Measurements from ENCODE around the gene GPX7.
"Not testable (repeated sequence)": the region's sequence is repeated elsewhere in the genome, so short reads cannot be mapped to it uniquely, and the experiment has no call there.

GPX7 gene

DNA sequence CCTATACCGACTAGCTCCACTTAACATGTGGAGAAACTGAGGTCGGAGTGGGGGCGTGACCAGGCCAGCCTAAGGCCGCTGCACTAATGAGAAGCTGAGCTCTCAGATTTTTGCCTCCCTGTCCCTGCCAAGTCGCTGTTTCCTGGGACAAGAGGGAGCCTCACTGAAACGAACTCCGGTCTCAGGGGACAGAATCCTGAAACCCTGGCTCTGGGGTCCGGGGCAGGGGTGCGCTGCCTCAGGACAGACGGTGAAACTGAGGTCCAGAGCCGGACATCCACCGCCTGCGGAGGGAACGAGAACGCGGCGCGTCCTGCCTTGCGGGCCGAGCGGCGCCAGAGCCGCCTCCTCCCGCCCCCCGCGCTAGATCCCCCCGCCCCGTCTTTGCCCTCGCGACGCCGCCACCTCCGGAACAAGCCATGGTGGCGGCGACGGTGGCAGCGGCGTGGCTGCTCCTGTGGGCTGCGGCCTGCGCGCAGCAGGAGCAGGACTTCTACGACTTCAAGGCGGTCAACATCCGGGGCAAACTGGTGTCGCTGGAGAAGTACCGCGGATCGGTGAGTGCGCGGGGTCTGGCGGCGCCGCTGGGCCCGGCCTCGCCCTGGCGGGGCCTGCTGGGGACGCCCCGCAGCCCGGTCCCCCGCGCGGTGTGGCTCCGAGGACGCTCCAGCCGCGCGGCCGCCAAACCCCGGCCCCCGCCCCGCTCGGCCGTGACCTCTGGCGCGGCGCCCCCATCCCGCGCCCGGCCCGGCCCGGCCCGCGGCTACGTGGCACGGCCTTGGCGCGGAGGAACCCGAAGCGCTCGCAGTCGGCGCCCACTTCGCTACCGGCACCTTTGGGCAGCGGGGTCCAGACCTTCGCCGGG is at the start of gene GPX7:
TSS of gene GPX7 (plus strand) at position 381 of the 865 bp plus-strand sequence. CDS start at position 420, 39 bp downstream.
- DNase-seq (ENCODE audit: low read depth, low spot score): peak; percentile 23

DNA sequence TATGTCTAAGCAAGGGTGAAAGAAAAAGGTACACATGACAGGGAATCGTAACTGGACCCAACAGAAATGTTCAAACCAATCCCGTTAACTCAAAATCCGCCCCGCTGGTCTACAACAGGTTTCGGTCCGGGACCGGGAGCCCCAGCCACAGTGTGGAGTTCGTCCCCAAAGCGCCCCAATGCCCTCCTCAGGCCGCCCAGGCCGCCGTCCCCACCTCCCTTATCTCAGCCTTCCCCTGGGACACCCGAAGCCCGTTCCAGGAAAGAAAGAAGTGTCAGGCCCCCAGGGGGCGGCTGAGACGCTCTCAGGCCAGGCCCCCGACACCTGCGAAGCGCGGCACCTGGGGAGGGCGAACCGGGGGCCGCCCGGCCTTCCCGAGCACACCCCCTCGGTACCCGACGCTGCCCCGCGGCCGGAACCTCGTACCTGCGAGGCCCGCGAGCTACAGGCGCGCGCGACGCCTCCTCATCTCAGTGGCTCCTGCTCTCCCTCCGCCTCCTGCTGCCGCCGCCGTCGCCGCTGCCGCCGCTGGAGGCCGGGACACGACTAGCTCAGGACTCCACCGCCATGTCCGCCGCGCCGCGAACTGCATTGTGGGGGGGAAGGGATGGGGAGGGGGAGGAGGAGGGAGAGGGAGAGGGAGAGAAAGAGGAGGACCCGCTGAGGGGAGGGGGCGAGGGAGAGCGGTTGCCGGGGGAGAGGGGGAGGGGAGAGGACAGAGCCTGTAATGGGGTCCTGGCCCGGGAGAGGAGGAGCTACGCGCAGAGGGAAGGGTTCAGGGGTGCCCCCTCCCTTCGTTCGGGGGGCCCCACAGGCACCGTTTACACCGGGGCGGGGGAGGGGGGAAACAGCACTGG is 49.4 kb upstream of the GPX7 start, which contains the start of gene TUT4:
TSS of gene TUT4 (minus strand) at position 588 of the 857 bp plus-strand sequence. CDS start 26,812 bp downstream, outside the sequence.
- peak; percentile 86 for DNase-seq (ENCODE audit: low read depth, low spot score)

DNA sequence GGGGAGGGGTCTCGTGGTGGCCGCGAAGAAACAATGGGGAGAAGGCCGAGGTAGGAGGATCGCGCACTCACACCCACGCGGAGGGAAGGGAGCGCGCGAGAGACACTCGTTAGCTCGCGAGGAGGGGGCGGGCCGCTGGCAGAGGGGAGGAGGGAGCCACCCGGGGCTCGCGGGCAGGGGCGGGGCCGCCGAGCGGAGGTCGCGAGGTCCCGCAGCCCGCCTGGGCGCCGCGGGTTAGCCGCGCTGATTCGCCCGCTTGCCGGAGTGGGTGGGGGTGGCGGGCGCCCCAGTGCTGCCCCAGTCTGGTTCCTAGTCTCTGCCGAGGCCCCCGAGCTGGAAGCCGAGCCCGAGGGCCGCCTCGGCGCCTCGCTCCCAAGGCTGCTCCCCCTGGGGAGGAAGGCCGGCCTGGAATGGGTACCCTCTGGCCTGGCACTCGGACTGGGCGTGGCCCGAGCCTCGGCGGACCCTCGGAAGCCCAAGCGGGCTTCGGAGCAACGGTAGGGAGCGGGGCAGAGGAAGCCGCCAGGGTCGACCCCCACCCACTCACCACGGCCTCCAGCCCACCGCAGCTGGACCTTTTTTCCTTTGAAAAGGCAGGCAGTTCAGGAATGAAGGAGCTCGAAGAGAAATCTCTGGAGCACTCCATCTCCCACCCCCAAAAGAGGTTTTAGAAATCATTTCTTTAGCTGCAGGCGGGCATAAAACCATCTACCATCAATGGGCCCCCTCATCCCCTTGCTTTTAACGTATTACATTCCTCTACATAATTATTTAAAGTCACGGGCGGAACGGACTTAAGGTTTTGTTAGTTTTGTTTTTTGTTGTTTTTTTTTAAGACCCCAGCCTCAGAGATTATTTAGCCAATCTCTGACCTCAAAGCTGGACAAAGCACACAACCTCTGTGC is 48.6 kb upstream of the GPX7 start:
- DNase-seq (ENCODE audit: low read depth, low spot score): peak; percentile 82

DNA sequence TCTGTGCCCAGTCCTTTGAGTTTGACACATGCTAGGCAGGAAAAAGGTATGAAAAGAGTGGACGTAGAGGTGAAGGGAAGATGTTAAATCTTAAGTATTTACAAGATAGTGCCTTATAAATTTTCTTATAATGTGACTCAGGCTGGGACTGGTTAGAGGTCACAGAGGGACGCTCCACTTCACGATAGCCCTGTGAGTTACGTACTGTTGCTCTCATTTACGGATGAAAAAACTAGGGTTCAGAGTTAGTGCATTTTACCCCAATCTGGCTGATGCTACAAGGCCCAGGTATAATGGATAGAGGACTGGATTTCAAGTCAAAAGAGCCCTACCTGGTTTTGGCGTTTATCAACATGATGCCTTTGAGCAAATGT is 47.9 kb upstream of the GPX7 start:
- DNase-seq (ENCODE audit: low read depth, low spot score): no peak

DNA sequence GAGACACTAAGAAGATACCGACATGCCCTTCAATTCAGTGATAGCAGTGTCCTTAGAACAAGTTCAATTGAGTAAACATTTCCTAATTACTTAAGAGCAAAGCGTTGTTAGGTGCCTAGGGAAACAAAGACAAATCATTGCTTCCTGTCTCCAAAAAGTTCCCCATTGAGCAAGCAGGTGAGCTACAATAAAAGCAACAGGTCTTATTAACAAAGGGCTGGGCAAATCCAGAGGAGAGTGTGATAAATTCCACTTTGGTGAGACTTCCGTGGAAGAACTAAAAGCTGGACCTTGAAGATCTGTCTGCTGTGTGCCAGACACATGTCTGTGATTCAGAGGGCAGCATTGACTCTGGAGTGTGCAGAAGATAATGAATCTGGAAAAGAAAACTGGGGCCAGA is 47.4 kb upstream of the GPX7 start:
- DNase-seq (ENCODE audit: low read depth, low spot score): peak; percentile 13

DNA sequence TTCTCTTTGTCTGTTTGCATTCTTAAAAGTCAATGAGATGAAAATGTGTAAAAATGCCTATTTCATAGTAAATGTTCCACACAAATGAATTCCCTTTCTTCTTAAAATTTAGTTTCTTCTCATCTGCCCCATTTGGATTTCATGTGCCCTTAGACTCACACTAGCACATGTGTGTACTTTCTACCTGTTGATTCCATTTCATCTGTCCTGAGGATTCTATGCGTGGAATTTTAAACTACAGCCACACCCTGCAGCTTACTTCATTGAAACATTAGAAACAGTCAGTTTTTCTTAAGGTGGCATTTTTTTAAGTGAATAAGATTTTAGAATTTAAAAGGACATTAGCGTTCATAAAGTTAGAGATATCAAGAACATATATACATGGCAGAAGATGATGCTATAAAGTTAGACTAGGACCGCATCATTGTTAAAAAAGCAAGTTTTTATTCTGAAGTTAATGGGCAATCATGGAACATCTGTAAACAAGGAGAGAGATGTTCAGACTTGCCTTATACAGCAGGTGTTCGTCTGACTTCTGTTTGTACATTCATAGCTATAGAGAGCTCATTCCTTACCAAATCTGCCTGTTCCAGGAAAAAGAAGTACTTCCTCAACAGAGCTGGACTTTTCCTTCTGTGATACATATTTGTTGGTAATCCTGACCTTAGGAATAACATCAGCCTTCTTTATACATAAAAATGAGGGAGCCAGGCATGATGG is 45.4 kb upstream of the GPX7 start:
- no peak for DNase-seq (ENCODE audit: low read depth, low spot score)

DNA sequence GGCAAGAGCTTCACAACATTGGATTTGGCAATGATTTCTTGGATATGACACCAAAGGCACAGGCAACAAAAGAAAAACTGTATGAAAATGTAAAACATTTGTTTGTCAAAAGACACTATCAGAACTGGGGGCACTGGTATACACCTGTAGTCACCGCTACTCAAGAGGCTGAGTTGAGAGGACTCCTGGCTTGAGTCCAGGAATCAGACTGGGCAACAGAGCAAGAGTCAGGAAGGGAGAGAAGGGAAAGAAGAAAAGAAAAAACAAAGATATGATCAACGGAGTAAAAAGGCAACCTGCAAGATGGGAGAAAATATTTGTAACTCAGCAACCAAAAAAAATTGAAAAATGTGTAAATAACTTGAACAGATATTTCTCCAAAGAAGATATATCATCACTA is 43.2 kb upstream of the GPX7 start:
- no peak for DNase-seq (ENCODE audit: low read depth, low spot score)

DNA sequence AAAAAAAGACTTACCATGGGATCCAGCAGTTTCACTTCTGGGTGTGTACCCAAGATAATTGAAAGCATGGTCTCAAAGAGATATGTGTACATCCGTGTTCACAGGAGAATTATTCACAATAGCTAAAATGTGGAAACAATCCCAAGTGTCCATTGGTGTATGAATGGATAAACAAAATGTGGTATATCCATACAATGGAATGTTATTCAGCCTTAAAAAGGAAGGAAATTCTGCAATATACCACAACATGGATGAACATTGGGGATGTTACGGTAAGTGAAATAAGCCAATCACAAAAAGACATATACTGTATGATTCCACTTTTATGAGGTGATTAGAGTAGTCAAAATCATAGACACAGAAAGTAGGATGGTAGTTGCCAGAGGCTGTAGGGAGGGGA is 42.3 kb upstream of the GPX7 start:
- DNase-seq (ENCODE audit: low read depth, low spot score): no peak

DNA sequence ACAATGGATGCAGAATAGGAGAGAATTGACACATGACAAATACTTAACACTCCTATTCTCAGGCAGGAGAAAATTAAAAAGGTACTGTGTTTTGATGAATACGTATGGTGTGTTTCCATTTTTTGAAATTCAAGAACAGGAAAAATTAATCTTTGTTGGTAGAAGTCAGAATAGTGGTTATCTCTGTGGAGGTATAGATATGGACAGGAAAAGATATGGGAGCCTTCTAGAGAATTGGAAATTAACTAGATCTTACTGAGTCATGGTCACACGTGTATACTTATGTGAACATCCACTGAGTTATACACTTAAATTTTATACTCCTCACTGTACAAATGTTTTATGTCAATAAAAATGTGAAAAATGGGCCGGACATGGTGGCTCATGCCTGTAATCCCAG is 39.4 kb upstream of the GPX7 start:
- no peak for DNase-seq (ENCODE audit: low read depth, low spot score)

DNA sequence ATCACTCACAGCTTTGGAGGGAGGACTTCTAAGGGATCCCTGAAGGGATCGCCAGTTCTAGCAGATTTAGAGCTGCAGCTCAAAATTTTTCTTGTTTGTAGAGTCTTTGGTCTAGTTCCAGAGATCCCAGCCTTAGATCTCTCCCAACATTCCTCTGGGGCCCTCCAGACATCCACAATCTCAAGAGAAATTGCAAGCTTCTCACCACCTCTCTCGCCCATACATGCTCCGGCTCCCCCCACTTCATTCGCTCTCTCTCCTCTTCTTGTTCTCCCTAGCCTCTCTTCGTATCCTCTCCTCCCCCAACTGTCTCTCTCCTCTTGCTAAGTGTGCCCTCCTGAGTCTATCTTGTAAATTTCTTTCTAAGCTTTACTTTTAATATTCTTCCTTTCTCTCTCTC is 34.2 kb upstream of the GPX7 start:
- DNase-seq (ENCODE audit: low read depth, low spot score): no peak

DNA sequence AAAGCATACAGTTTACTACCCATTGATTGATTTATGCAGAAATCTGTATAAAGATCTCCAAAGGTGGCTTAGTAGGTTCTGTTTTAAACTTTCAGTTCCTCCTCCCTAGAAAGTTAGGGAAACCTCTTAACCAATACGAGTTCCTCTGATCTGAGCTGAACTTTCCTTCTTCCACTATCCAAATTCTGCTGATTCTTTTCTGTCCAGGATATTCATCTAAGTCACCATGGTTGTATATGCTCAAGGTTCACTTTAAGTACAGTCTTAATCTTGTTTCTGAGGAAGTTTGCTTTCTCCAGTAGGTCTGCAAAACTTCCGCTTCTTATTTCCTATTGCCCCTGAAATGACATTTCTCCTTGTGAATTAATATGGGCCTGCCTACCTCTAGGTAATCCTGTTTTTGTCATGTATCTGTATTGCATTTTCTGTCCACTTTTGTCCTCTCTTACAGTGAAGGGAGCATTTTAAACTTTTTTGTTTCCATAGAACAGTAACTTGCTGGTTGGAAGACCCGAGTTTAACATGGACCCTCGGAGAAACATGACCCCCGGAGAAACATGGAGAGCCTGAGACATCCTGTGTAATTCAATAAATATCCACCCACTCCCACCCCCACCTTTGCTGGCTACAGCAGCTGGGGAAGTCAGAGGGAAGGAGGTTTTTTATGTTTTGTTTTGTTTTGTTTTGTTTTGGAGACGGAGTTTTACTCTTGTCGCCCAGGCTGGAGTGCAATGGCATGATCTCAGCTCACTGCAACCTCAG is 32.5 kb upstream of the GPX7 start:
- no peak for DNase-seq (ENCODE audit: low read depth, low spot score)

DNA sequence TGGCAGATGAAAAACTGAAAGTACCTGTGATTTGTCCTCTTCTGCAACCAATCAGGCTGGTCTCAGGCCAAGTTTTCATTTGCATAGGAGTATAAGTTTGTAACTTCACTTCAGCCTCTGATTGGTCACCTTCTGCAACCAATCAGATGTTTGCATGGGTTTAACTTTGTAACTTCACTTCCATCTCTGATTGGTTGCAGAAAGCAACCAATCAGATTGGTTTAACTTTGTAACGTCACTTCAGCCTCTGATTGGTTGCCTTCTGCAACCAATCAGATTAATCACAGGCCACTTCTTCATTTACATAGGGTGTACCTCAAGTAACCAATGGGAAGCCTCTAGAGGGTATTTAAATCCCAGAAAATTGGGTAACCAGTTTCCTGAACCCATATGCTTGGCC is 30.4 kb upstream of the GPX7 start:
- no peak for DNase-seq (ENCODE audit: low read depth, low spot score)

DNA sequence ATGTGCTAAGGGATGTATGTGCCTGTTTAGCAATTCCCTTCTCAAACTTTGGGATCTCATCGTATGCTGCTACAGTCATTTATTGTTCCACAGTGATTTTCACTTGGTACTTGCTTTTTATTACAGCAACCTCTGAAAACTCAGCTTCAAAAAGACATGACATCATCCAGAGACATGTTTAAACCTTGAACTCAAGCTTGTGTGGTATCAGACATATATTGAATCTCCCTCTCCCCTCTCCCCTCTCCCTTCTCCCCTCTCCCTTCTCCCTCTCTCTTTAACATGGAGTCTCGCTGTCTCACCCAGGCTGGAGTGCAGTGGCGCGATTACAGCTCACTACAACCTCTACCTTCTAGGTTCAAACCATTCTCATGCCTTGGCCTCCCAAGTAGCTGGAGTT is 29.8 kb upstream of the GPX7 start:
- no peak for DNase-seq (ENCODE audit: low read depth, low spot score)

DNA sequence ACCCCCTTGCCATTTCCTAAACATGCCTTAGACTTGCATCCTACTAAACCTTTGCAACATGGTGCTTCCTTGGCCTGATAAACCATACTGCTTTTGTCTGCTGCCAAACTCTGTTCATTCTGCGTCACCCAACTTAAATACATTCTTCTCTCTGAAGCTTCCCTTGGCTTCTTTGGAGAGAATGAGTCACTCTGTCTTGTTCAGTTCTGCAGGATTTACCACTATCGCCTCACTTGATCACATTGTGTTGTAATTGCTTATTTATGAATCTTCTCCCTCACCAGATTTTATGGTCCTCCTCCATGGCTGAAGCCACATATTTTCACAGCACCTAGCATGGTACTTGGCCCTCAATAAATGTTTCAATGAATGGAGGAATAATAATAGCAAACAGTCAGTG is 27.6 kb upstream of the GPX7 start:
- DNase-seq (ENCODE audit: low read depth, low spot score): no peak

DNA sequence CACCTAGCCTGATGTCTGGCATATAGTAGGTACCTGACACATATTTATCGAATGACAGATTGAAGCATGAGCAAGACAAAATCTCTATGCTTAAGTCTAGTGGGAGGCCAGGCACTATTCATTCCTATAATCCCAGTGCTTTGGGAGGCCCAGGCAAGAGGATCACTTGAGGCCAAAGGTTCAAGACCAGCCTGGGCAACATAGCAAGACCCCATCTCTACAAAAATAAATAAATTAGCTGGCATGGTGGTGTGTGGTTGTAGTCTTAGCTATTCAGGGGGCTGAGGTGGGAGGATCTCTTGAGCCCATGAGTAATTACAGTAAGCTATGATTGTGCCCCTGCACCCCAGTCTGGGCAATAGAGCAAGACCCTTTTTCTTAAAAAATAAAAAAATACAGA is 26.1 kb upstream of the GPX7 start:
- no peak for DNase-seq (ENCODE audit: low read depth, low spot score)

DNA sequence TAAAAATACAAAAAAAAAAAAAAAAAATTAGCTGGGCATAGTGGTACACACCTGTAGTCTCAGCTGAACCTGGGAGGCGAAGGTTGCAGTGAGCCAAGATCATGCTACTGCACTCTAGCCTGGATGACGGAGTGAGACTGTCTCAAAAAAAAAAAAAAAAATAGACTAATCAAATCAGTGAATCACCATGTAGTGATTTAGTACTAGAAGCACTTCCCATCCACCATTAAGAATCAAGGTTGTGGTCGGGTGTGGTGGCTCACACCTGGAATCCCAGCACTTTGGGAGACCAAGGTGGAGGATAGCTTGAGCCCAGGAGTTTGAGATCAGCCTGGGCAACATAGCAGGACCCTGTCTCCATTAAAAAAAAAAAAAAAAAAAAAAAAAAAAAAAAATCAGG is 24.1 kb upstream of the GPX7 start:
- DNase-seq (ENCODE audit: low read depth, low spot score): not testable (repeated sequence)

DNA sequence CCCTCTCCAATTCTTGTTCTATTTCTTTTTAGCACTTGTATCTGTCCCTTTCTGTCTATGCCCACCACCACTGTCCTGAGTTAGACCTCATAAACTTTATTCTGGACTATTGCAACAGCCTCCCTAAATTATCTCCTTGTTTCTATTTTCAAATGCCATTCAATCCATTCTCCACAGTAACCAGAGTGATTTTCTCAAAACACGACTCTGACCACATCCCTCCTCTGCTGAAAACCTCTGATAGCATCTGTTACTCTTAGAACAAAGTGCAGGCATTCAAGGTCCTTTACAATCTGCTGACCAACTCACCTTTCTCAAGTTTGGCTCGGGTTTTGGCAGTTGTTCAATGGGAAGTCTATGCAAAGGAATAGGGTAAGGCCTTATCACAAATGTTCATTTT is 22.8 kb upstream of the GPX7 start:
- no peak for DNase-seq (ENCODE audit: low read depth, low spot score)

DNA sequence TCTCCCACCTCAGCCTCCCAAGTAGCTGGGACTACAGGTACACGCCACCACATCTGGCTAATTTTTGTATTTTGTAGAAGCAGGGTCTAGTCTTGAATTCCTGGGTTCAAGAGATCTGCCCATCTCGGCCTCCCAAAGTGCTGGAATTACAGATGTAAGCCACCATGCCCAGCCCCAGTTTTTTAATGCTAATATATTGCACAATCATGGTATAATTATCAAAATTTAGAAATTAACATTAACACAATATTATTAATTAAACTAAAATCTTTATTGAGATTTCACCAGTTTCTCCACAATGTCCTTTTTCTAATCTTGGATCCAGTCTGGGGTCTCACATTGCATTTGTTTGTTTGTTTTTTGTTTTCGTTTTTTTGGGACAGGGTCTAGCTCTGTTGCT is 21.9 kb upstream of the GPX7 start:
- no peak for DNase-seq (ENCODE audit: low read depth, low spot score)

DNA sequence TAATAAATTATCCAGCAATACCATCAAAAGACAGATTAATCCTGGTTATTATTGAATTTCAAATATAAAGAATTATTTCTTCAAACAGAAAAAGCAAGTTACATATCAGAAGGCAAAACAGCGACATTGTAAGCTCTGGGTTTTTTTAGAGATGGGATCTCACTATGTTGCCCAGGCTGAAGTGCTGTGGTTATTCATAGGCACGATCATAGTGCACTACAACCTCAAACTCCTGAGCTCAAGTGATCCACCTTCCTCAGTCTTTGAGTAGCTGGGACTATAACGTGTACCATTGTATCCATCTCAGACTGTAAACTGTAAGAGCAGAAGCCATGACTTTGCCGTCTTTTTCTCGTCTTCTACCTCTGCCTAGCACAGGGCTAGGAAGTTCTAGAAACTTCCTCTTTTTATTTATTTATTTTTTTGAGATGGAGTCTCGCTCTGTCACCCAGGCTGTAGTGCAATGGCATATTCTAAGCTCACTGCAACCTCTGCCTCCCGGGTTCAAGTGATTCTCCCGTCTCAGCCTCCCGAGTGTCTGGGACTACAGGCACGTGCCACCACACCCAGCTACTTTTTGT is 20.0 kb upstream of the GPX7 start:
- no peak for DNase-seq (ENCODE audit: low read depth, low spot score)

DNA sequence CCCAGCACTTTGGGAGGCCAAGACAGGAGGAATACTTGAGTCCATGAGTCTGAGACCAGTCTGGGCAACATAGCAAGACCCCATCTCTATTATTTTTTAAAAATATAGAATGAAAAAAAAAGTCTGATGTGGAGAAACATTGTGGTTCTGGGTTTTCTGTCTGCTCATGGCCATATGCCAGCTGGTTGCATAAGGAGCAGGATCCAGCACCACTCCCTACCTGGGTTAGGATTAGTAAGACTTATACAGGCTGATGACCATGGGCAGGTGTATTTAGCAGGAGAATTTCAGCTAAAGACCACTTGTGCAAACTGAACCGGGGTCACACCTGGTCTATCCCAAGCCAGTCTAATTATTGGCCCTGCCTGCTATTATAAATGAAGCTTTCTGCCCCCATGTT is 16.7 kb upstream of the GPX7 start:
- no peak for DNase-seq (ENCODE audit: low read depth, low spot score)
